Lung (tissue), 12 donors: ENCODE results near the gene PLEKHN1. TPM values are rescaled to one million over a fixed set of nuclear protein-coding genes. Genes with fewer than 3 reads are reported as not detected.
A peak's percentile ranks its signal among the peaks of the same experiment; 100 is the strongest.

Experiments used
- ATAC-seq: fragments of 200-7000 bp; cut with Tn5 transposase; one replicate; pipeline ENCODE4 v1.9.1; 2020; ENCODE audit warnings: moderate number of reproducible peaks; ENCODE audit not compliant: insufficient read depth, low FRiP score
- DNase-seq, 3 donors: peaks; one replicate each; pipeline ENCODE4 v3.0.0-alpha.2; 2013 to 2017
- H3K27ac ChIP-seq, 2 donors: one replicate each; pipeline ENCODE4 v1.5.1; 2013; ENCODE audit warnings: mild to moderate bottlenecking in 2 of 2, moderate library complexity in 2 of 2, control low read depth in 1 of 2, inconsistent platforms in 1 of 2, low read depth in 1 of 2, low read length in 1 of 2
- H3K27me3 ChIP-seq, 3 donors: one replicate each; pipeline ENCODE4 v1.5.1; 2013; ENCODE audit warnings: low read length in 2 of 3; ENCODE audit not compliant: control insufficient read depth in 3 of 3, insufficient read depth in 3 of 3
- H3K36me3 ChIP-seq, 4 donors: one replicate each; pipeline ENCODE4 v1.5.1; 2013; ENCODE audit warnings: low read length in 4 of 4, mild to moderate bottlenecking in 1 of 4, moderate library complexity in 1 of 4; ENCODE audit not compliant: control insufficient read depth in 4 of 4, insufficient read depth in 4 of 4
- H3K4me1 ChIP-seq, 5 donors: one replicate each; pipeline ENCODE4 v1.5.1; 2013; ENCODE audit warnings: low read length in 5 of 5, mild to moderate bottlenecking in 2 of 5, moderate library complexity in 1 of 5; ENCODE audit not compliant: control insufficient read depth in 5 of 5, insufficient read depth in 5 of 5
- H3K4me3 ChIP-seq: one replicate; pipeline ENCODE4 v1.5.1; 2013; ENCODE audit warnings: mild to moderate bottlenecking, control low read depth, moderate library complexity
- H3K9ac ChIP-seq, 2 donors: one replicate each; pipeline ENCODE4 v1.5.1; 2013; ENCODE audit warnings: low read length in 2 of 2, control low read depth in 1 of 2; ENCODE audit not compliant: insufficient read depth in 1 of 2
- H3K9me3 ChIP-seq, 4 donors: one replicate each; pipeline ENCODE4 v1.5.1; 2013; ENCODE audit warnings: low read length in 3 of 4, mild to moderate bottlenecking in 1 of 4, moderate library complexity in 1 of 4; ENCODE audit not compliant: control insufficient read depth in 4 of 4, insufficient read depth in 3 of 4
- WGBS, 2 donors: extraction: QIAGEN DNeasy Blood & Tissue Kit; methylation state at CpG; one replicate each; pipeline ENCODE4 v1.1.7; 2013; 5-methylcytosine and 5-hydroxymethylcytosine counted together
- polyA plus RNA-seq, 2 donors: library from polyadenylated mRNA; stranded (reverse); fragments of 200-250 nt; gene quantifications; one replicate each; pipeline ENCODE4 v1.2.1, GENCODE V29; 2013
- total RNA-seq, 2 donors: library from RNA; depleted of rRNA in 1 of 2; stranded (reverse); fragments of >200 nt in 1 of 2; gene quantifications; one replicate each; pipeline ENCODE4 v1.2.1, GENCODE V29; 2014 to 2021
- TF ChIP-seq, protein P1 (sequence below): IDR thresholded peaks from 2 replicates; pipeline ENCODE4 v1.5.1; 2012; ENCODE audit warnings: mild to moderate bottlenecking; ENCODE audit errors: control extremely low read depth, extremely low read depth
- donor health status: control.
- donor health status: control.
- donor health status: Bipolar disorder and iron deficiency.
- donor health status: healthy.
- donor health status: DM: yes; HTN: yes; CAD: no.

Gene PLEKHN1
- total and polyA plus RNA-seq, 4 donors: 2.0 to 5.1 (median 2.4) TPM

DNA sequence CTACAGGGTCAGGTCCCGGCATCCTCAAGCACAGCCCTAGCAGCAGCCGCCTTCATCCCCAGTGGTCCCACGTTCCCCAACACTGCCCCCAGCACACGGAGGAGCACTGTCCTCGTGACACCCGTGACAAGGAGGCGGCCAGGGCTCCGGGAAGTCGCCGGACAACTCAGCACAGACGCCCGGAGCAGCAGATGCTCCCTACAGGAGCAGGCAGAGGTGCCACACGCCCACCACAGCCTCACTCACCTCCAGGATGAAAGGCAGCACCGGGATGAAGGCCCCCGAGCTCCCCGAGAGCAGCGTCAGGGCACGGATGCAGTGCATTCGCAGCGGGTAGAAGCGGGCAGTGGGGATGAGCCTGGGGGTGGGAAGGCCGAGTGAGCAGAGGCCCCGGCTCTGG lies 15.4 kb upstream of the PLEKHN1 start:
- no peak overlapping the region for H3K27ac ChIP-seq
- WGBS, 2 donors: 95 to 97% methylated on average over 23 of the region's 23 CpGs
- peaks cover 27 to 95% (median 39%) of the 10 kb centered on the region in 4 donors for H3K36me3 ChIP-seq
- peaks cover 0 to 9% (median 0%) of the 10 kb centered on the region in 4 donors for H3K9me3 ChIP-seq
- ATAC-seq: no peak
- H3K27me3 ChIP-seq: no peaks in the 10 kb centered on the region
- H3K4me1 ChIP-seq: peaks cover 0 to under 1% (median 0%) of the 10 kb centered on the region in 5 donors
- TF ChIP-seq, protein P1, sequence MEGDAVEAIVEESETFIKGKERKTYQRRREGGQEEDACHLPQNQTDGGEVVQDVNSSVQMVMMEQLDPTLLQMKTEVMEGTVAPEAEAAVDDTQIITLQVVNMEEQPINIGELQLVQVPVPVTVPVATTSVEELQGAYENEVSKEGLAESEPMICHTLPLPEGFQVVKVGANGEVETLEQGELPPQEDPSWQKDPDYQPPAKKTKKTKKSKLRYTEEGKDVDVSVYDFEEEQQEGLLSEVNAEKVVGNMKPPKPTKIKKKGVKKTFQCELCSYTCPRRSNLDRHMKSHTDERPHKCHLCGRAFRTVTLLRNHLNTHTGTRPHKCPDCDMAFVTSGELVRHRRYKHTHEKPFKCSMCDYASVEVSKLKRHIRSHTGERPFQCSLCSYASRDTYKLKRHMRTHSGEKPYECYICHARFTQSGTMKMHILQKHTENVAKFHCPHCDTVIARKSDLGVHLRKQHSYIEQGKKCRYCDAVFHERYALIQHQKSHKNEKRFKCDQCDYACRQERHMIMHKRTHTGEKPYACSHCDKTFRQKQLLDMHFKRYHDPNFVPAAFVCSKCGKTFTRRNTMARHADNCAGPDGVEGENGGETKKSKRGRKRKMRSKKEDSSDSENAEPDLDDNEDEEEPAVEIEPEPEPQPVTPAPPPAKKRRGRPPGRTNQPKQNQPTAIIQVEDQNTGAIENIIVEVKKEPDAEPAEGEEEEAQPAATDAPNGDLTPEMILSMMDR: no peak
- H3K9ac ChIP-seq: no peak overlapping the region
- no peak for DNase-seq
- no peak overlapping the region for H3K4me3 ChIP-seq

DNA sequence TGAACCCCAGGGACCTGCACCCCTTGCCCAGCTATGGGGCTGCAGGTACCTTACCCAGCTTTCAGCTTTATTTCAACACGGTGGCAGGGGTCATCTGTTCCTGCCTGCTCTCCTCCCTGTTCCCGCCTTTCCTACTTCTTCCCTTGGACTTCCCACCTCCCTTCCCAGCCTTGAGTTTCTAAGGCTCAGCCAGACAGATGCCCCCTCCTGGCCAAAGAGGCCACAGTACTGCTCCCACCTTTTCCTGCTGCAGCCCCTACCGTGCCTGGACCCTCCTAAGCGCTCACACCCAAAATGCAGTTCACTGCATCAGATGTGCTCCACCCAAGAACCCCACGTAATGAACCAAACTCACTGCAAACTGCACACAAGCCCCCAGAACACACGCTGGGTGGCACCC lies 14.9 kb upstream of the PLEKHN1 start:
- no peaks in the 10 kb centered on the region for H3K27me3 ChIP-seq
- ATAC-seq (no peak), DNase-seq (peak in 2 of 3 donors; percentile 26 to 31)
- H3K4me1 ChIP-seq: no peaks in the 10 kb centered on the region
- WGBS, 2 donors: 80 to 86% methylated on average over 6 of the region's 6 CpGs
- no peak overlapping the region for H3K27ac ChIP-seq
- H3K36me3 ChIP-seq: peaks cover 27 to 94% (median 40%) of the 10 kb centered on the region in 4 donors
- H3K9ac ChIP-seq: no peak overlapping the region
- TF ChIP-seq, protein P1: no peak
- no peak overlapping the region for H3K4me3 ChIP-seq
- peaks cover 0 to 9% (median 0%) of the 10 kb centered on the region in 4 donors for H3K9me3 ChIP-seq

DNA sequence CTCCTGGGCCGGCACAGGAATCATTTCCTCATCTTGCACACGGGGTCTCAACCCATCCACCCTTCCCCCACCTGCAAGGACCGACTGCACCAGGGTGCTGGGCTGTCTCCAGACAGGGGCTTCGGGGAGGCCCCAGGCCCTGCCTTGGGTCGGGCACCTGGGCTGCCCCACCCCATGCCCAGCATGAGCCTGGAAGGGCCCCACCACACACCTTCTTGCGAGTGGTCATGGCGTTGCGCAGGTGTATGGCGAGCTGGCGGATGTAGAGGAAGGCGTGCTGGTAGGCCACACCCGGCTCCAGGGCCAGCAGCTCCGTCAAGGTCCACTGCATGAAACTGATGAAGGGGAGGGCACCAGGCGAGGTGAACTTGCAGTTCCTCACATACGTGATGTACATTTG lies 14.1 kb upstream of the PLEKHN1 start:
- Histone ChIP-seq H3K9me3 (peaks cover 0 to 9% (median 0%) of the 10 kb centered on the region in 4 donors), H3K4me1 (no peaks in the 10 kb centered on the region), H3K27ac (no peak overlapping the region), H3K4me3 (no peak overlapping the region), H3K27me3 (no peaks in the 10 kb centered on the region), H3K9ac (no peak overlapping the region), H3K36me3 (peaks cover 27 to 93% (median 37%) of the 10 kb centered on the region in 4 donors)
- TF ChIP-seq, protein P1: no peak
- ATAC-seq (no peak), DNase-seq (no peak)
- WGBS, 2 donors: 94 to 95% methylated on average over 15 of the region's 15 CpGs

DNA sequence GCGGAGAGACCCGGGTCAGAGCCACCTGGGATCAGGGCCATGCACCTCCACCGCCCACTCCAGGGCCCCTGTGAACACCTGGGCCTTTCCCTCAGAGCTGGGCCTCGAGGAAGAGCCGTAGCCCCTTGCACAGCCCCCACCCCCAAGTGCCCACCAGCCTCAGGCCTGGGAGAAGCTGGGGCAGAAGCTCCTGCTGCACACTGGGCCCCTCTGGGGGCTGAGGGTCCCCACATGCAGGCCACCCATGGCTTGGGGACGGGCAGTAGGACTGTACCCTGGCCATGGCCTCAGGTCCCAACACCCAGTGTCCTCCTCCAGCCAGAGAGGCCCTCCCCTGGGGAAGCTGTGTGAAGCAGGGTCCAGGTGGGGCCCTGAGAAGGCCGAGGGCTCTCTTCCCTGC lies 13.7 kb upstream of the PLEKHN1 start:
- DNase-seq: no peak
- Histone ChIP-seq H3K36me3 (peaks cover 28 to 89% (median 36%) of the 10 kb centered on the region in 4 donors), H3K9me3 (peaks cover 0 to 9% (median 0%) of the 10 kb centered on the region in 4 donors), H3K27me3 (no peaks in the 10 kb centered on the region), H3K27ac (no peak overlapping the region), H3K4me3 (no peak overlapping the region), H3K4me1 (peaks cover 0 to 3% (median 0%) of the 10 kb centered on the region in 5 donors), H3K9ac (no peak overlapping the region)
- TF ChIP-seq, protein P1: no peak
- ATAC-seq: no peak
- 87 to 95% methylated on average over 7 of the region's 7 CpGs for WGBS, 2 donors
